Measurements from ENCODE around the gene CALHM3.

CALHM3 gene

GRCh38 chr10:103450201-103450695 is 28.8 kb downstream of the CALHM3 start:
- no peak for DNase-seq (ENCODE audit: low read depth in 2 of 2)

GRCh38 chr10:103449208-103450144 is 29.6 kb downstream of the CALHM3 start:
- no peak for DNase-seq (ENCODE audit: low read depth in 2 of 2)

GRCh38 chr10:103448746-103449145 is 30.3 kb downstream of the CALHM3 start:
- no peak for DNase-seq (ENCODE audit: low read depth in 2 of 2)

GRCh38 chr10:103447187-103447586 is 31.9 kb downstream of the CALHM3 start:
- no peak for DNase-seq (ENCODE audit: low read depth in 2 of 2)

GRCh38 chr10:103445767-103446567 is 33.1 kb downstream of the CALHM3 start:
- no peak for DNase-seq (ENCODE audit: low read depth in 2 of 2)

- no peak for DNase-seq (ENCODE audit: low read depth in 2 of 2)
These were observed 33.7 kb downstream of the CALHM3 start for GRCh38 chr10:103445366-103445765.

- no peak for DNase-seq (ENCODE audit: low read depth in 2 of 2)
These were observed 34.6 kb downstream of the CALHM3 start for GRCh38 chr10:103444478-103444877.

- DNase-seq (ENCODE audit: low read depth in 2 of 2), result no peak
These were observed 35.4 kb downstream of the CALHM3 start for GRCh38 chr10:103443475-103444185.

- DNase-seq (ENCODE audit: low read depth in 2 of 2), result no peak
These were observed 37.0 kb downstream of the CALHM3 start for GRCh38 chr10:103442031-103442461.

GRCh38 chr10:103441611-103442010 is 37.4 kb downstream of the CALHM3 start:
- DNase-seq (ENCODE audit: low read depth in 2 of 2), result no peak

- DNase-seq (ENCODE audit: low read depth in 2 of 2), result no peak
These were observed 37.8 kb downstream of the CALHM3 start for GRCh38 chr10:103441206-103441605.

- no peak for DNase-seq (ENCODE audit: low read depth in 2 of 2)
These were observed 38.6 kb downstream of the CALHM3 start for GRCh38 chr10:103440416-103440815.

GRCh38 chr10:103439776-103440175 is 39.3 kb downstream of the CALHM3 start:
- DNase-seq (ENCODE audit: low read depth in 2 of 2), result no peak

GRCh38 chr10:103433858-103434257 is 45.2 kb downstream of the CALHM3 start:
- DNase-seq (ENCODE audit: low read depth in 2 of 2), result no peak

GRCh38 chr10:103431902-103432301 is 47.1 kb downstream of the CALHM3 start:
- DNase-seq (ENCODE audit: low read depth in 2 of 2), result no peak

- no peak for DNase-seq (ENCODE audit: low read depth in 2 of 2)
These were observed 49.4 kb downstream of the CALHM3 start for GRCh38 chr10:103429647-103430046.

GRCh38 chr10:103428989-103429643 is 49.9 kb downstream of the CALHM3 start:
- no peak for DNase-seq (ENCODE audit: low read depth in 2 of 2)

GRCh38 chr10:103427866-103428265 is 51.2 kb downstream of the CALHM3 start:
- DNase-seq (ENCODE audit: low read depth in 2 of 2), result no peak

GRCh38 chr10:103423748-103424147 is 55.3 kb downstream of the CALHM3 start:
- no peak for DNase-seq (ENCODE audit: low read depth in 2 of 2)
